OCI-M2 (cell line): ENCODE results near the gene PTCSC3.
"Not testable (repeated sequence)": the region's sequence is repeated elsewhere in the genome, so short reads cannot be mapped to it uniquely, and the experiment has no call there.

Source experiments
- DNase-seq: peaks from one replicate; lab custom pipeline; 2025; ENCODE audit not compliant: unreplicated experiment; lab: John Stamatoyannopoulos, UW

PTCSC3 gene

DNA sequence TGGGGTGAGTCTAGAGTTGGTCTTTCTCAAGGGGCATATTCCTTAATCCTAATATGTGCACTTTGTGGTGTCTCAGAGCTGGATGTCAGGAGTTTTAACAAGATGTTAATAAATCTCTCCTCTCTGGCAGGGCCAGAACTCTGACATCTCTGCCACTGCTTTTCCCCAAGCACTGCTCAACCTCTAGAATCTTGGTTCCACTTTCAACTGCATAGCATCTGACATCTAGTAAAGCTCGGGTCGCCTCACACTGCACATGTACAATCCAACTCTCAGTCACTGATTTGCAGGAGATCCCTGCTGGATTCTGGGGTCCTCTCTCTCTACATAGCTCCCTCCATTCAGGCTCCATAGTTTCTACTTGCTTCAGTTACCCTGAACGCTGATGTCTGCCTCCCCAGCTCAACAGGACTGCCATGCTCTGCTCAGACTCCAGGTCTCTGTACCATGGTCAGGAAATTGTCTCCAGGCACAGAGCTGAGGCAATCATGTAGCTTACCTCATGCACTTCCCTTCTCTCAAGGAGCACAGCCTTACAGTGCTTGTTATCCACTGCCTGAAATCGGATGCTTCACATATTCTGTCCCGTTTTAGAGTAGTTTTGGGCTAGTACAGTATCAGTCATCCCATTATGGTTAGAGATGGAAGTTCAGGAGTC lies 1.6 kb downstream of the PTCSC3 start:
- no peak for DNase-seq

DNA sequence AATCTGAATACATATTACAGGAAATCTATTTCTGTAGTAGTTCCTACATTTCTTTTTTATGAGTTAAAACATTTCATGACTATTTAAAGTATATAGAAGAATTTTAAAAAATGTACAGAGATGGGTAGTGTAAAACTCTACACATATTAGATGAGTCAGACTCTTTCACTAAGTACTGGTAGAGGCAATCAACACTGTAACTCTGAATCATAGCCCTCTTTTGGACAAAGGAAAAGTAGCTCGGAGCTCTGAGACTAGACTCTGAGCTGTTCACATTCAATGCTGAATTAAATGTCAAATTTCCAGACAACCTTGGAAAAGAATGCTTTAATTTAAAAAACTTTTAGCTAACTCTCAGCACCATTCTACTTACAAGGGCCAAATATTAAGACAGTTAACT lies 3.4 kb downstream of the PTCSC3 start:
- no peak for DNase-seq

DNA sequence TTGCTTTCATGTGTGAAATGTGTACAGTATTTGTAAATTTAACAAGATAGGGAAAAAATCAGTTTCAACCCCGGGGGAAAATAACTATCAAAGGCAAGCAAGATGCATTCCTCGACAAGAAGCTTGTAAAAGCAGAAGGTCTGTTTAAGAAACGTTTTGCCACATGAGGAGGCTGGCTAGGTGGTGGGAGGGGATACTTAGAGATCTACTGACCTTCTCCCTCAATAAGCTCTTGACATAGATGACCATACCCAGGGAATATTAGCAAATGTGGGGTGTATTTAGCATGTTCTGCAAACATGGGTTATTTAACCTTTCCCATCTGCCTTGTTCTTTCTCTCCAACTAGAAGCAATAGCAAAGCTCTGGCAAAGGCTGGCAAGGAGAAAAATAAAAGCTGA lies 4.9 kb downstream of the PTCSC3 start:
- DNase-seq, result no peak

DNA sequence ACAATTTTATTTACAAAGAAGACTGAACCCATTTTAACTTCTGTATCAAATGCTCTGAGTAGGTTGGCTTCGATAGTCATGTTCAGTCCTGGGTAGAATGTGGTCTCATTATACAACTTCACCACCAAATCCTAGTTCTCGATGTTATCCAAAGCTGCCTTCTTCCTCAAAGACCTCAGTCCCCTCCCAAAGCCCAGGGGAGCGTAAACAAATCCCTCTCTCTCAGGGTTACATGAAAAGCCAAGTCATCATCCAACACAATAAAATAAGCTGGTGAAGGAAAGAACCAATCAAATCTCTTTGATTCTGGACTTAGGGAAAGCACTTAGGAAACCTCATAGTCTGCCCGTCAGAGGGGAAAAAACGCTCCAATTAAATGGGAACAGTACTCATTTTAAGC lies 9.1 kb downstream of the PTCSC3 start:
- no peak for DNase-seq

DNA sequence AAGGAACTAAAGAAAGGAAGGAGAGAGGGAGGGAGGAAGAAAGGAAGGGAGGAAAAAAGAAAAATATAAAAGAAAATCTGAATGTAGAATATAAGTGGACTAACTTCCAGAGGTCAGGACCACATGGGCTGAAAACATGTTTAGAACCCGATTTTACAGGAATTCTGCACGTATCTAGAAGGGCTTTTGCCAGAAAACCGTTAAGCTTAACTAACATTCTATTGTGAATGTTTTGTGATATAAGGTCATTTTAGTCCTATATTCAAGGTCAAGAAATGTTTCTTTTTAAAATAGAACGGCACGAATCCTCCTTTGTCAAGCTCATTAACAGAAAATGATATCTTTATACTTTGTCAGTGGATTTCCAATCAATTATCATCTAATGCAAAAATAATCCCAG lies 13.1 kb downstream of the PTCSC3 start:
- DNase-seq, result no peak

DNA sequence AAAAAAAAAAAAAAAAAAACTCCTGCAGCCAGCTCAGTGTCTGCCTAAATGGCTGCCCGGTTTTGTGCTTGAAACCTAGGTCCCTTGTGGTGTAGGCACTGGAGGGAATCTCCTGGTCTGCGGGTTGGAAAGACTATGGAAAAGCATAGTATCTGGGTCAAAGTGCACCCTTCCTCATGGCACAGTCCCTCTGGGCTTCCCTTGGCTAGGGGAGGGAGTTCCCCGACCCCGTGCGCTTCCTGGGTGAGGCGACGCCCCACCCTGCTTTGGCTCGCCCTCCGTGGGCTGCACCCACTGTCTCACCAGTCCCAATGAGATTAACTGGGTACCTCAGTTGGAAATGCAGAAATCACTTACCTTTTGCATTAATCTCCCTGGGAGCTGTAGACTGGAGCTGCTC lies 14.3 kb downstream of the PTCSC3 start:
- no peak for DNase-seq

GRCh38 chr14:36161776-36162175 lies 14.7 kb downstream of the PTCSC3 start:
- DNase-seq, result no peak

GRCh38 chr14:36151335-36151734 lies 25.2 kb downstream of the PTCSC3 start:
- DNase-seq, result no peak

DNA sequence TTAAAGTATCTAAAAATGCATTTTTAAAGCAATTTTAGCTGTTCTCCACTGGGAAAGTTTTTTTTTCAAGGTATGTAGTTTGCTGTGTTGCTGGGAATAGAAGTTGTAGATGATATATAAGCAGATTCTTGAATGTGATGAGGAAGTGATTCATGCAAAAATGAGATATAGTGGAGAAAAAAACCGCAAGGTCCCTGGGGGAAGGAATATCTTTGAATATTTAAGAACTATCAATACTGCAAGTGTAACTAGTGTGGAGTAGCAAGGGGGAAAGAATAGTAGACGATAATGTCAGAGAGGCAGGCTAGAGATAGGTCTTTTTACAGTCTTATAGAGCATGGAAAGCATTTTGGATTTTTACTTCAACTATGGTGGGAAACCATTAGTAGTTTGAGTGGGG lies 42.5 kb downstream of the PTCSC3 start:
- no peak for DNase-seq

DNA sequence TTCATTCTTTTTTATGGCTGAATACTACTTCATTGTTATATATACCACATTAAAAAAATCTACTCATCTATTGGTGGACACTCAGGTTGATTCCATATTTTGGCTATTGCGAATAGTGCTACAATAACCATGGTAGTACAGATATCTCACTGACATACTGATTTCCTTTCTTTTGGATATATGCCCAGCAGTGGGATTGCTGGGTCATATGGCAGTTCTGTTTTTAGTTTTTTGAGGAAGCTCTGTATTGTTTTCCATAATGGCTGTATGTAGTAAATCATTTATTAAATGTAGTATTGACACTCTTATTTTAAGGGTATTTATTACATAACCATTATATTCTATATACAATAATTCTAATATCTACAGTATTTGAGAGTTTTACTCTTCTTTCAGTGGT lies 43.7 kb downstream of the PTCSC3 start:
- no peak for DNase-seq

DNA sequence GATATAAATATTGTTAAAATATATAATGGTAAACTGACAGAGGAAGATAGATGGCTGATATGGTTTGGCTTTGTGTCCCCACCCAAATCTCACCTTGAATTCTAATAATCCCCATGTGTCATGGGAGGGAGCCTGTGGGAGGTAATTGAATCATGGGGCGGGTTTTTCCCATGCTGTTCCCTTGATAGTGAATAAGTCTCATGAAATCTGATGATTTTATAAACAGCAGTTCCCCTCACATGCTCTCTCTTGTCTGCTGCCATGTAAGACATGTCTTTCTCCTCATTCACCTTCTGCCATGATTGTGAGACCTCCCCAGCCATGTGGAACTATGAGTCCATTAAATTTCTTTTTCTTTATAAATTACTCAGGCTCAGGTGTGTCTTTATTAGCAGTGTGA lies 46.3 kb downstream of the PTCSC3 start:
- DNase-seq, result no peak

DNA sequence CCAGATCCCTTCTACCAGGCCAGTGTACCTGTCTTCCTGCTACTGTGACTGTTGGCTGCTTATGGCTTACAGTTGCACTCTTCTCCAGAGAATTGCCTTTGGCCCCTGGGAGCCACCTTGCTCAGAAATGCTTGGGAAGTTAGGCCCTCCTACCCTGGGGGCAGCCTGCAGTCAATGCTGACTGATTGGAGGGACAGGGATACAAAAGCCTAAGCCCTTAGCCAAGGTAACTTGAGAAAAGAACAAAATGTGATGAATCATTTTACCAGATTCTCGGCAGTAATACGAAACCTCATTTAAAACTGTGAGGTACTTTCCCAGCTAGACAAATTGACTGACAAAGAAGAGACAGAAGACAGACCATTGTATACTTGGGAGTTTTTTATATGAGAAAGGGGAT lies 47.3 kb downstream of the PTCSC3 start:
- DNase-seq, result no peak

- no peak for DNase-seq
These were observed 63.2 kb downstream of the PTCSC3 start for GRCh38 chr14:36113341-36113740.

DNA sequence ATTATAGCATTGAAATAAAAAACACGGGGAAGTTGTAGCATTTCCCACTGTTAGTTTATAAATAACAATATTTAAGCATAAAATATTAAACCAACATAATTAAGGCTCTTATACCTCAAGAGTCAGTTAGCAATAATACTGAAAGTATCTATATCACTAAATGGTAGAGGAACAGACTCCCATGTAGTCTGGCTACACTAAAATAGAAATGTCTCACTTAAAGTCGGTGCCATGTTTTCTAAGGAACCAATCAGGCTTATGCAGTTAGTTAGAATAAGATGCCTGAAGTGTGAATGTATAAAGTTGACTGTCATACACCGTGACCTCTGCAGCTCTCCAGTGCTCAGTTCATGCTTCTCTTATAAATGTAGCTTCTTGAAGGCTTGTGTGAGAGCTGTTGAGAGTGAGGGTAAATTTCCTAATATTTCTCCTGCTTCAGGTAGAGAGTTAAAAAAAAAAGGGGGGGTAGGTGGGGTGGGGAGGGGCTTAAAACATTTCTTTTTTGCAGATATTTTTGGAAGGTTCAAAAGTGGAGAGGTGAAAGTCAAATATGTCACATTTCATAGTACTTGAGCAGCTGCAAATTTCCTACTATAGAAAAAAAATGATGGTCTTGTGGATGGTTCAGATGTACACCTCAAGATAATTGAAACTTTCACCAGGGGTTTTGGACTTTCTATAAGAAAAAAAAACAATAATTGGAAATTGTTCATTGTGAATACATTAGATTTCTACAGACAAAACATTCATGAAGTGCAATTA lies 64.5 kb downstream of the PTCSC3 start:
- no peak for DNase-seq

DNA sequence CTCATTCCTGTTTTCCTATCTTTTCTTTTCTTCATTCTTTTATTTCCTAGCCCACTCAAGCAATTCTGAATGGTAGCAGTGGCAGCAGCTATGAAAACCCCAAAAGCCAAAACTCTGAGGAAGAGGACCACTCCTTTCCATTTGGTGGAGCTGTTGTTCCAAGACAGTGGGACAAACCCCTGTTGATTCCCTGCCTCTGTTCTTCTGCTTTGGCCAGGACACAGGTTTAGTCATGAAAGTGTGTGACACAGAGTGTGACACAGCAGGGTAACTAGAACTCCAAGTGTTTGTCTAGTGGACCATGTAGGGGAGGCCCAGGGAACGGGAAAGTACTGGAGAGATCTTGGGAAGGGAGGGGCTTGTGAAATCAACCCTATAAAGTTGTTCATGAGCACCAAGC lies 71.1 kb downstream of the PTCSC3 start:
- no peak for DNase-seq

GRCh38 chr14:36104258-36104657 lies 72.3 kb downstream of the PTCSC3 start:
- DNase-seq, result not testable (repeated sequence)

DNA sequence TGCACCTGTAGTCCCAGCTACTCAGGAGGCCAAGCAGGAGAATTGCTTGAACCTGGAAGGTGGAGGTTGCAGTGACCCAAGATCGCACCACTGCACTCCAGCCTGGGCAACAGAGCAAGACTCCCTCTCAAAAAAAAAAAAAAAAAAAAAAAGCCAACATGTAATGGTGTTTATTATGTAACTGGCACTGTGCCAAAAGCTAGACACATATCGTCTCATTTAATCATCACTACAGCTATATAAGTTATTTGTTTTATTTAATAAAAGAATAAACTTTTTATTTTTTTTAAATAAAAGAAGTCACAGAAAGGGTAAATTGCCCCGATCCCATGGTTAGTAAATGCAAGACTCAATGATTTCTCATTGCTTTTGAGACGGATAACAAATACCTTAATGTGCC lies 76.9 kb downstream of the PTCSC3 start:
- no peak for DNase-seq

DNA sequence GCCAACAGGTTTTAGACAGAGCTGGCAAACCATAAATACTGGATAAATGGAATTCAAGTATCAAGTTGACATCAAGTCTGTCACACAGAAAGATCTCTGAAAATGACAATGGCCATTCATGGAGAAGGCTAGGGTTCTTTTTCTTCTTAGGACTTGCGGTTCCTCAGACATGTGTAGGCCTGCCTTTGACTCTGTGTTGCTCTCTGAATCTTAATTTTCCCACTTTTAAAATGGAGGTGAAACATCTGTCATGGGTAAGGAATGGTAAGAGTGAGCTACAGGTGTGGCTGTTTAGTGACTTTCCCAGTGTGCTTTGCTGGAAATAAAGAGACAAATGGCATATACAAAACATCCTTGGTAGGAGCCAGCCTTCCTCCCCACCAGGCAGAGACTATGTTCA lies 79.2 kb downstream of the PTCSC3 start:
- no peak for DNase-seq

- no peak for DNase-seq
These were observed 80.4 kb downstream of the PTCSC3 start for GRCh38 chr14:36096090-36096489.

- DNase-seq, result no peak
These were observed 81.6 kb downstream of the PTCSC3 start for GRCh38 chr14:36094963-36095362.

- no peak for DNase-seq
These were observed 85.4 kb downstream of the PTCSC3 start for GRCh38 chr14:36091096-36091495.

DNA sequence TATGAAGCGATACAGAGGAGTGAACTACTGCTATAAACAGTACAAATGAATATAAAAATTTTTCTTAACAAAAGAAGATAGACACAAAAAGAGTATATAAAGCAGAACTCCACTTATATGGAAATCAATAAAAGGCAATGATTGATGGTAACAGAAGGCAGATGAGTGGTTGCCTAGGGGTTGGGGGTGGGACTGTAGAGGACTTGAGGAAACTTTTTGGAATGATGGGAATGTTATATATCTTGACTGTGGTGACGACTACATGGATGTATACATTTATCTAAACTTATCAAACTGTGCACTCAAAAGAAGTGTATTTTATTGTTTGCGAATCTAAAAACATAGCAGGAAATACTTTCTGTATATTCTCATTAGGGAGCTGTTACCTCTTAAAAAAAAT lies 89.1 kb downstream of the PTCSC3 start:
- DNase-seq, result no peak
